ENCODE results near the gene HS2ST1.

GRCh38 chr1:87117761-87118368, 203.4 kb downstream of the HS2ST1 start:
- TF ChIP-seq, protein P1, sequence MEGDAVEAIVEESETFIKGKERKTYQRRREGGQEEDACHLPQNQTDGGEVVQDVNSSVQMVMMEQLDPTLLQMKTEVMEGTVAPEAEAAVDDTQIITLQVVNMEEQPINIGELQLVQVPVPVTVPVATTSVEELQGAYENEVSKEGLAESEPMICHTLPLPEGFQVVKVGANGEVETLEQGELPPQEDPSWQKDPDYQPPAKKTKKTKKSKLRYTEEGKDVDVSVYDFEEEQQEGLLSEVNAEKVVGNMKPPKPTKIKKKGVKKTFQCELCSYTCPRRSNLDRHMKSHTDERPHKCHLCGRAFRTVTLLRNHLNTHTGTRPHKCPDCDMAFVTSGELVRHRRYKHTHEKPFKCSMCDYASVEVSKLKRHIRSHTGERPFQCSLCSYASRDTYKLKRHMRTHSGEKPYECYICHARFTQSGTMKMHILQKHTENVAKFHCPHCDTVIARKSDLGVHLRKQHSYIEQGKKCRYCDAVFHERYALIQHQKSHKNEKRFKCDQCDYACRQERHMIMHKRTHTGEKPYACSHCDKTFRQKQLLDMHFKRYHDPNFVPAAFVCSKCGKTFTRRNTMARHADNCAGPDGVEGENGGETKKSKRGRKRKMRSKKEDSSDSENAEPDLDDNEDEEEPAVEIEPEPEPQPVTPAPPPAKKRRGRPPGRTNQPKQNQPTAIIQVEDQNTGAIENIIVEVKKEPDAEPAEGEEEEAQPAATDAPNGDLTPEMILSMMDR (IDR thresholded peaks at IDR 0.05): no peak
- TF ChIP-seq POLR2A (IDR thresholded peaks at IDR 0.05): no peak
- TF ChIP-seq POLR2AphosphoS5 (IDR thresholded peaks at IDR 0.05): no peak

Measured in breast epithelium (tissue), 3 donors.